Neural progenitor cell (in vitro differentiated cells): Measurements from ENCODE around the gene LIMA1. TPM values are rescaled to one million over a fixed set of nuclear protein-coding genes. Genes with fewer than 3 reads are reported as not detected.
"Not testable (repeated sequence)": the region's sequence is repeated elsewhere in the genome, so short reads cannot be mapped to it uniquely, and the experiment has no call there.

Source experiments
- DNase-seq: peaks from one replicate; pipeline ENCODE4 v3.0.0-alpha.2; 2016; ENCODE audit warnings: low spot score
- H2AFZ ChIP-seq: fragments of 200-600 bp; sonication (generic); replicated peaks from 2 replicates; pipeline ENCODE4 v1.6.1; 2016; ENCODE audit warnings: antibody characterized with exemption
- H3F3A ChIP-seq: fragments of 200-600 bp; sonication (generic); 2 replicates; pipeline ENCODE4 v1.6.1; 2016; ENCODE audit warnings: antibody characterized with exemption, low read depth
- H3K27ac ChIP-seq: fragments of 200-600 bp; sonication (generic); 2 replicates; pipeline ENCODE4 v1.5.1; 2016; ENCODE audit warnings: mild to moderate bottlenecking
- H3K27me3 ChIP-seq: fragments of 200-600 bp; sonication (generic); 2 replicates; pipeline ENCODE4 v1.6.1; 2016; ENCODE audit warnings: mild to moderate bottlenecking, moderate library complexity
- H3K36me3 ChIP-seq: fragments of 200-600 bp; sonication (generic); 2 replicates; pipeline ENCODE4 v1.5.1; 2016
- H3K4me1 ChIP-seq: fragments of 200-600 bp; sonication (generic); 2 replicates; pipeline ENCODE4 v1.6.1; 2016; ENCODE audit warnings: mixed run types
- H3K4me2 ChIP-seq: fragments of 200-600 bp; sonication (generic); 2 replicates; pipeline ENCODE4 v1.6.1; 2016
- H3K4me3 ChIP-seq: fragments of 200-600 bp; sonication (generic); 2 replicates; pipeline ENCODE4 v1.5.1; 2016
- H3K79me2 ChIP-seq: fragments of 200-600 bp; sonication (generic); 2 replicates; pipeline ENCODE4 v1.6.1; 2016; ENCODE audit warnings: low read depth
- H3K9ac ChIP-seq: fragments of 200-600 bp; sonication (generic); 2 replicates; pipeline ENCODE4 v1.6.1; 2016
- H3K9me3 ChIP-seq: fragments of 200-600 bp; sonication (generic); 2 replicates; pipeline ENCODE4 v1.5.1; 2016; ENCODE audit warnings: low read depth
- H4K20me1 ChIP-seq: fragments of 200-600 bp; sonication (generic); 2 replicates; pipeline ENCODE4 v1.6.1; 2016; ENCODE audit warnings: low read depth
- H3K27ac Mint-ChIP-seq: 3 replicates; pipeline ENCODE4 v1.8.0; 2021; ENCODE audit warnings: mixed read lengths
- H3K27me3 Mint-ChIP-seq: 2 replicates; pipeline ENCODE4 v1.8.0; 2022; ENCODE audit warnings: low read depth, mild to moderate bottlenecking, inconsistent platforms, moderate library complexity, mixed read lengths; ENCODE audit not compliant: insufficient read depth
- H3K36me3 Mint-ChIP-seq: 3 replicates; pipeline ENCODE4 v1.8.0; 2021; ENCODE audit warnings: mixed read lengths
- H3K4me1 Mint-ChIP-seq: 3 replicates; pipeline ENCODE4 v1.8.0; 2021; ENCODE audit warnings: mixed read lengths
- H3K4me3 Mint-ChIP-seq: 3 replicates; pipeline ENCODE4 v1.8.0; 2021; ENCODE audit warnings: mild to moderate bottlenecking, moderate library complexity, mixed read lengths
- H3K9me3 Mint-ChIP-seq: 3 replicates; pipeline ENCODE4 v1.8.0; 2020; ENCODE audit warnings: mixed read lengths
- EZH2 ChIP-seq: fragments of 200-600 bp; sonication (generic); IDR thresholded peaks from 2 replicates; pipeline ENCODE4 v1.6.1; 2017; ENCODE audit warnings: antibody characterized with exemption, mild to moderate bottlenecking, moderate library complexity
- EZH2phosphoT487 ChIP-seq: fragments of 200-600 bp; sonication (generic); IDR thresholded peaks from 2 replicates; pipeline ENCODE4 v1.6.1; 2017; ENCODE audit warnings: antibody characterized with exemption
- total RNA-seq: library from RNA; depleted of rRNA; stranded (reverse); fragments of >200 nt; gene quantifications from 2 replicates; pipeline ENCODE4 v1.2.3, GENCODE V29; 2015; ENCODE audit warnings: low replicate concordance
- TF ChIP-seq, protein P1 (sequence below): fragments of 200-600 bp; sonication (generic); IDR thresholded peaks from 2 replicates; pipeline ENCODE4 v1.5.1; 2017; ENCODE audit warnings: antibody characterized with exemption, mild to moderate bottlenecking

The LIMA1 gene
- total RNA-seq, 1 donor from 2014 or later = 25.0 TPM

DNA sequence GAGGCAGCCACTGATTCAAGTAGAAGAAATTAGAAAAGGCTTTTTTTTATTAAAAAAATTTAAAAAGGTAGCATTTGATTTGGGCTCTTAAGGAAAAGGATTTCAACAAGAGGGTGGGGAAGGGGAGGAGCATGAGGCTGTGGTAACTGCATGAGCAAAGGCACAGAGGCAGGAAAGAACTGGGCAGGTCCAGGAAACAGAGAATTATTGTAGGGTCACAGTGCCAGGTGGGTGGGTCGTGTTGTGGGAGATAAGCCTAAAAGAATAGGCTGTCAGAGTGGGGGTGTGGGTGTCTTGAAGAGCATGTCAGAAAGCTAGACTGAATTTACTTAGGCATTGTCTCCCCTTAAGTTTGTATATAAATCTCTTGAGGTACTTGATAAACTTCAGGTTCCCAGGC lies 7.8 kb downstream of the LIMA1 start:
- H3K27ac Mint-ChIP-seq = peak overlapping the region; percentile 52
- H3K4me3 Mint-ChIP-seq = no peak overlapping the region
- Histone ChIP-seq H3K4me1 (no peaks in the 10 kb centered on the region), H3K4me2 (no peak overlapping the region), H3K36me3 (no peaks in the 10 kb centered on the region), H3K27ac (no peak overlapping the region), H3K79me2 (no peaks in the 10 kb centered on the region), H3K4me3 (no peak overlapping the region), H3K9ac (no peak overlapping the region), H3F3A (no peaks in the 10 kb centered on the region), H2AFZ (no peak overlapping the region), H3K9me3 (no peaks in the 10 kb centered on the region), H3K27me3 (no peaks in the 10 kb centered on the region), H4K20me1 (no peaks in the 10 kb centered on the region)
- H3K9me3 Mint-ChIP-seq = no peaks in the 10 kb centered on the region
- H3K27me3 Mint-ChIP-seq = peaks cover 2% of the 10 kb centered on the region
- TF ChIP-seq EZH2 (no peak), EZH2phosphoT487 (no peak)
- TF ChIP-seq, protein P1, sequence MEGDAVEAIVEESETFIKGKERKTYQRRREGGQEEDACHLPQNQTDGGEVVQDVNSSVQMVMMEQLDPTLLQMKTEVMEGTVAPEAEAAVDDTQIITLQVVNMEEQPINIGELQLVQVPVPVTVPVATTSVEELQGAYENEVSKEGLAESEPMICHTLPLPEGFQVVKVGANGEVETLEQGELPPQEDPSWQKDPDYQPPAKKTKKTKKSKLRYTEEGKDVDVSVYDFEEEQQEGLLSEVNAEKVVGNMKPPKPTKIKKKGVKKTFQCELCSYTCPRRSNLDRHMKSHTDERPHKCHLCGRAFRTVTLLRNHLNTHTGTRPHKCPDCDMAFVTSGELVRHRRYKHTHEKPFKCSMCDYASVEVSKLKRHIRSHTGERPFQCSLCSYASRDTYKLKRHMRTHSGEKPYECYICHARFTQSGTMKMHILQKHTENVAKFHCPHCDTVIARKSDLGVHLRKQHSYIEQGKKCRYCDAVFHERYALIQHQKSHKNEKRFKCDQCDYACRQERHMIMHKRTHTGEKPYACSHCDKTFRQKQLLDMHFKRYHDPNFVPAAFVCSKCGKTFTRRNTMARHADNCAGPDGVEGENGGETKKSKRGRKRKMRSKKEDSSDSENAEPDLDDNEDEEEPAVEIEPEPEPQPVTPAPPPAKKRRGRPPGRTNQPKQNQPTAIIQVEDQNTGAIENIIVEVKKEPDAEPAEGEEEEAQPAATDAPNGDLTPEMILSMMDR = no peak
- DNase-seq = no peak
- no peaks in the 10 kb centered on the region for H3K36me3 Mint-ChIP-seq
- H3K4me1 Mint-ChIP-seq = peaks cover 4% of the 10 kb centered on the region

DNA sequence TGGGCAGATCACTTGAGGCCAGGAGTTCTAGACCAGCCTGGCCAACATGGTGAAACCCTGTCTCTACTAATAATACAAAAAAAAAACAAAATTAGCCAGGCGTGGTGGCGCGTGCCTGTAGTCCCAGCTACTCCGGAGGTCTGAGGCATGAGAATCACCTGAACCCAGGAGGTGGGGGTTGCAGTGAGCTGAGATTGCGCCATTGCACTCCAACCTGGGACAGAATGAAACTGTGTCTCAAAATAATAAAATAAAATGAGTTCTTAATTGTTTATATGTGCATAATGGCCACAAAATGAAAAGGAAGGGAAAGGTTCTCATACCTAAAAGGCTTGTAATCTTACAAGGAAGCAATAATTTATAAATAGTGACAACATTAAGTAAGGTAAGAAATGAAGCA lies 8.2 kb downstream of the LIMA1 start:
- not testable (repeated sequence) for H3K4me2 ChIP-seq, H3K36me3 Mint-ChIP-seq, H3K4me1 Mint-ChIP-seq, H2AFZ ChIP-seq, H3K79me2 ChIP-seq, H4K20me1 ChIP-seq, H3K27me3 ChIP-seq, H3K9ac ChIP-seq, H3K27ac ChIP-seq, H3K36me3 ChIP-seq, H3K4me1 ChIP-seq, H3K27me3 Mint-ChIP-seq, H3K4me3 ChIP-seq, H3K27ac Mint-ChIP-seq, H3K9me3 ChIP-seq, H3K4me3 Mint-ChIP-seq, H3F3A ChIP-seq, DNase-seq, H3K9me3 Mint-ChIP-seq

DNA sequence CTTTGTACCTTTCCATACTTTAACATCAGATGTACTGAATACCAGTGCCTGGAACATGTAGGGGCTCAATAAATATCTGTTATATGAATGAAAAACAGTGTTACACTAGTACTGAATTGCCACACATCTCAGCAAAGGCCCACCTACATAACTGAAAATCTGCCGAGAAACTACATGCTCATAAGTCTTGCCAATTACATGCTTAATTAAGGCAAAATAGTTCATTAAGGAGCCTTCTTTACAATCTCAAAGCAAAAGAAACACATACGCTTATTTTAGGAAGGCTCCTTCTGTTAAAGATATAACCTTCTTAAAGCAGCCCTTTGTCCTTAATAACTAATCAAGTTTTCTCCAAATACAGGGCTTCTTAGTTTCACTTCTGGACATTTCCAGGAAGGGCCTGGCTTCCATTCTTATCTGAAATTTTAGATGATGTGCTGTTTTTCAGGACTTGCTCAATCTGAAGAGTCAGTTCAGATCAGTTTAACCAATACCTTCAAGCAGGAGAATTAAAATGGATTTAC lies 11.5 kb downstream of the LIMA1 start:
- H3K4me1 Mint-ChIP-seq = no peaks in the 10 kb centered on the region
- no peaks in the 10 kb centered on the region for H3K9me3 Mint-ChIP-seq
- Histone ChIP-seq H3K36me3 (no peaks in the 10 kb centered on the region), H3K27me3 (no peaks in the 10 kb centered on the region), H3K4me3 (no peak overlapping the region), H4K20me1 (no peaks in the 10 kb centered on the region), H2AFZ (no peak overlapping the region), H3K4me1 (no peaks in the 10 kb centered on the region), H3F3A (no peaks in the 10 kb centered on the region), H3K9me3 (no peaks in the 10 kb centered on the region), H3K4me2 (no peak overlapping the region), H3K27ac (no peak overlapping the region), H3K79me2 (no peaks in the 10 kb centered on the region), H3K9ac (no peak overlapping the region)
- DNase-seq = no peak
- no peaks in the 10 kb centered on the region for H3K36me3 Mint-ChIP-seq
- no peak overlapping the region for H3K4me3 Mint-ChIP-seq
- no peak overlapping the region for H3K27ac Mint-ChIP-seq
- H3K27me3 Mint-ChIP-seq = peaks cover 2% of the 10 kb centered on the region
- TF ChIP-seq, protein P1 = no peak

DNA sequence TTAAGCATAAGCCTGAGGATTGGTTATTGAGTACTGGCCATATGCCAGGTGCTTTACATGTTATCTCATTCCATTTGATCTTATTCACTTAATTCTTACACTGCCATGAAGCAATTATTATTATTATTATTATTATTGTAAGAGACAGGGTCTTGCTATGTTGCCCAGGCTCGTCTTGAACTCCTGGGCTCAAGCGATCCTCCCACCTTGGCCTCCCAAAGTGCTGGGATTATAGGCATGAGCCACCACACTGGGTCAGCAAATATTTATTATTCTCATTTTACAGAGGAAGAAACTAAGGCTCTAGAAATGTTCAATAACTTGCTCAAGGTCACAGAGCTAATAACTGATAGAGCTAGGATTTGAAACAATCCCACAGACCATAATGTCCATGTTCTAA lies 14.8 kb downstream of the LIMA1 start:
- H3K4me1 ChIP-seq = no peaks in the 10 kb centered on the region
- no peak overlapping the region for H3K4me2 ChIP-seq
- no peaks in the 10 kb centered on the region for H3K4me1 Mint-ChIP-seq
- no peaks in the 10 kb centered on the region for H3K9me3 ChIP-seq
- H3K9ac ChIP-seq = no peak overlapping the region
- H3K27ac Mint-ChIP-seq = no peak overlapping the region
- no peaks in the 10 kb centered on the region for H3K27me3 ChIP-seq
- H3K9me3 Mint-ChIP-seq = peaks cover 2% of the 10 kb centered on the region
- H3F3A ChIP-seq = no peaks in the 10 kb centered on the region
- no peaks in the 10 kb centered on the region for H4K20me1 ChIP-seq
- no peak overlapping the region for H3K4me3 ChIP-seq
- TF ChIP-seq EZH2 = no peak
- TF ChIP-seq EZH2phosphoT487 = no peak
- TF ChIP-seq, protein P1 = no peak
- no peak overlapping the region for H3K27ac ChIP-seq
- no peak for DNase-seq
- no peaks in the 10 kb centered on the region for H3K79me2 ChIP-seq
- no peaks in the 10 kb centered on the region for H3K27me3 Mint-ChIP-seq
- H3K36me3 Mint-ChIP-seq = no peaks in the 10 kb centered on the region
- H2AFZ ChIP-seq = no peak overlapping the region
- H3K4me3 Mint-ChIP-seq = no peak overlapping the region
- no peaks in the 10 kb centered on the region for H3K36me3 ChIP-seq
